ENCODE data around the gene SMYD3.
A peak's percentile ranks its signal among the peaks of the same experiment; 100 is the strongest.

The SMYD3 gene

GRCh38 chr1:246317332-246318035 is 189.6 kb downstream of the SMYD3 start:
- Histone ChIP-seq H3K4me3 (replicated peaks; ENCODE audit: insufficient read depth, low read length) (no peak overlapping the region), H3K27me3 (ENCODE audit: insufficient read depth, poor library complexity, severe bottlenecking) (no peaks in the 10 kb centered on the region), H3K27ac (replicated peaks) (no peak overlapping the region)
- DNase-seq (ENCODE audit: low read depth in 1 of 2, low spot score in 1 of 2), result no peak
- TF ChIP-seq SPI1 (IDR thresholded peaks at IDR 0.05; ENCODE audit: borderline replicate concordance, low read depth), result no peak

GRCh38 chr1:246311461-246311860 is 195.6 kb downstream of the SMYD3 start:
- DNase-seq (ENCODE audit: low read depth in 1 of 2, low spot score in 1 of 2), result no peak
- Histone ChIP-seq H3K27ac (replicated peaks) (no peak overlapping the region), H3K27me3 (ENCODE audit: insufficient read depth, poor library complexity, severe bottlenecking) (no peaks in the 10 kb centered on the region), H3K4me3 (replicated peaks; ENCODE audit: insufficient read depth, low read length) (no peak overlapping the region)
- TF ChIP-seq GABPA (IDR thresholded peaks at IDR 0.05; ENCODE audit: low read depth) (no peak), POLR2AphosphoS5 (IDR thresholded peaks at IDR 0.05; ENCODE audit: low read depth) (no peak), SPI1 (IDR thresholded peaks at IDR 0.05; ENCODE audit: borderline replicate concordance, low read depth) (no peak), REST (IDR thresholded peaks at IDR 0.05; ENCODE audit: insufficient replicate concordance, low read depth) (no peak), CTCF (IDR thresholded peaks at IDR 0.05; ENCODE audit: insufficient read depth, low read length) (no peak)

DNA sequence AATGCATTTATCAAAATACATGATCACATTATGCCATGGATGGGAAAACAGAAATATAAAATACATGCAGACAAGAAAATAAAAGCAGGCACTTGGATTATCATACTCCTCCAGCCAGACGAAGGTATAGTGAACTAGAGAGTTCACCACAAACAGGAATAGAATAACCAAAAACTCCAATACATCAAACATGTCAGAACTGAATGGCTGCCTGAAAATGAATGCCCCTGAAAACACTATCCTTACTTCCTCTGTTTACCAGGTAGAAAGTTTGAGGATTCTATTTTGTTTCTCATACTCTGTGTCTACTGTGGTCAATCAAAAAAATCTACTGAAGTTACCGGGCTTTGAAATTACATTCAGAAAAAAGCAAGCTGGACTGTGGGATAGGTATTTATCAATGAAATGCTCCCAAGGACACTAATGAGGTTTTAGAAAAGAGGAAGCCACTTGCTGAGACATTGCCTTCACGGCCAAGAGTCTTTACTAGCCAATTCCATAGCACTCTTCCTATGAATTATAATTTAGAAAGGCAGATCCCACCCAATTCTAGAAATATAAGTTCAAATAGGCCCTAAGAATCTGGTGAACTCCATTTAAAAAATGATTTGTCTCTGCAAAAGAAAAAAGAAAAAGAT is 197.7 kb downstream of the SMYD3 start:
- Histone ChIP-seq H3K27ac (replicated peaks) (no peak overlapping the region), H3K27me3 (ENCODE audit: insufficient read depth, poor library complexity, severe bottlenecking) (no peaks in the 10 kb centered on the region), H3K4me3 (replicated peaks; ENCODE audit: insufficient read depth, low read length) (no peak overlapping the region)
- no peak for DNase-seq (ENCODE audit: low read depth in 1 of 2, low spot score in 1 of 2)
- TF ChIP-seq REST (IDR thresholded peaks at IDR 0.05; ENCODE audit: insufficient replicate concordance, low read depth), result no peak
- TF ChIP-seq SPI1 (IDR thresholded peaks at IDR 0.05; ENCODE audit: borderline replicate concordance, low read depth), result peak; percentile 79

- no peak overlapping the region for H3K27ac ChIP-seq (replicated peaks)
- TF ChIP-seq GABPA (IDR thresholded peaks at IDR 0.05; ENCODE audit: low read depth), result no peak
- TF ChIP-seq REST (IDR thresholded peaks at IDR 0.05; ENCODE audit: insufficient replicate concordance, low read depth), result no peak
- TF ChIP-seq SPI1 (IDR thresholded peaks at IDR 0.05; ENCODE audit: borderline replicate concordance, low read depth), result no peak
- TF ChIP-seq CTCF (IDR thresholded peaks at IDR 0.05; ENCODE audit: insufficient read depth, low read length), result no peak
- TF ChIP-seq POLR2AphosphoS5 (IDR thresholded peaks at IDR 0.05; ENCODE audit: low read depth), result no peak
- DNase-seq (ENCODE audit: low read depth in 1 of 2, low spot score in 1 of 2), result no peak
- H3K4me3 ChIP-seq (replicated peaks; ENCODE audit: insufficient read depth, low read length), result no peak overlapping the region
- H3K27me3 ChIP-seq (ENCODE audit: insufficient read depth, poor library complexity, severe bottlenecking), result no peaks in the 10 kb centered on the region
These were observed 198.5 kb downstream of the SMYD3 start for GRCh38 chr1:246308533-246309075.
